Measurements from ENCODE around the gene SLC6A12.

DNA sequence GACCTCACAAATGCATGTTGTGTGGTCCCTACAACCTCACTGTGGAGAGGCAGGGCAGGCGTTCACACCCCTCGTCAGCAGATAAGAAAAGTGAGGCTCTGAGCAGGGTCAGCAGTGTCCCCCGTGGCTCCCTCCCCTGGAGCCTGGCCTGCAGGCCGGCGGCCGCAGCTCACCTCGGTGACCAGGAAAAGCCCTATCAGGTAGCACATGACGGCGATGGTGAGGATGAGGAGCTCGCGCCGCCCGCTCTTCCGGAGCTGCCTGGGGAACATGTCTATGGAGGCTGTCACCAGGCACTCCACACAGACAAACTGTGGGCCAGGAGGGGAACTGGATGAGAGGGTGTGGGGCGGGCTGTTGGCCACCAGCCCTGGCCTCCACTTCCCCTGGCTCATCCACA, 18.0 kb downstream of the SLC6A12 start:
- TF ChIP-seq POLR2AphosphoS5 (IDR thresholded peaks at IDR 0.05) (no peak), TAF1 (IDR thresholded peaks at IDR 0.05; ENCODE audit: low read depth) (no peak), EP300 (conservative IDR thresholded peaks at IDR 0.05; ENCODE audit: poor library complexity, severe bottlenecking) (no peak), SMC3 (conservative IDR thresholded peaks at IDR 0.05; ENCODE audit: poor library complexity) (no peak), EZH2 (IDR thresholded peaks at IDR 0.05; ENCODE audit: borderline replicate concordance, insufficient read depth, low read length, poor library complexity, severe bottlenecking) (no peak), RAD21 (conservative IDR thresholded peaks at IDR 0.05) (no peak), MXI1 (conservative IDR thresholded peaks at IDR 0.05; ENCODE audit: poor library complexity, severe bottlenecking) (no peak)
- TF ChIP-seq, protein P1, sequence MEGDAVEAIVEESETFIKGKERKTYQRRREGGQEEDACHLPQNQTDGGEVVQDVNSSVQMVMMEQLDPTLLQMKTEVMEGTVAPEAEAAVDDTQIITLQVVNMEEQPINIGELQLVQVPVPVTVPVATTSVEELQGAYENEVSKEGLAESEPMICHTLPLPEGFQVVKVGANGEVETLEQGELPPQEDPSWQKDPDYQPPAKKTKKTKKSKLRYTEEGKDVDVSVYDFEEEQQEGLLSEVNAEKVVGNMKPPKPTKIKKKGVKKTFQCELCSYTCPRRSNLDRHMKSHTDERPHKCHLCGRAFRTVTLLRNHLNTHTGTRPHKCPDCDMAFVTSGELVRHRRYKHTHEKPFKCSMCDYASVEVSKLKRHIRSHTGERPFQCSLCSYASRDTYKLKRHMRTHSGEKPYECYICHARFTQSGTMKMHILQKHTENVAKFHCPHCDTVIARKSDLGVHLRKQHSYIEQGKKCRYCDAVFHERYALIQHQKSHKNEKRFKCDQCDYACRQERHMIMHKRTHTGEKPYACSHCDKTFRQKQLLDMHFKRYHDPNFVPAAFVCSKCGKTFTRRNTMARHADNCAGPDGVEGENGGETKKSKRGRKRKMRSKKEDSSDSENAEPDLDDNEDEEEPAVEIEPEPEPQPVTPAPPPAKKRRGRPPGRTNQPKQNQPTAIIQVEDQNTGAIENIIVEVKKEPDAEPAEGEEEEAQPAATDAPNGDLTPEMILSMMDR (IDR thresholded peaks at IDR 0.05; ENCODE audit: poor library complexity, severe bottlenecking), result no peak
- TF ChIP-seq, protein P2, sequence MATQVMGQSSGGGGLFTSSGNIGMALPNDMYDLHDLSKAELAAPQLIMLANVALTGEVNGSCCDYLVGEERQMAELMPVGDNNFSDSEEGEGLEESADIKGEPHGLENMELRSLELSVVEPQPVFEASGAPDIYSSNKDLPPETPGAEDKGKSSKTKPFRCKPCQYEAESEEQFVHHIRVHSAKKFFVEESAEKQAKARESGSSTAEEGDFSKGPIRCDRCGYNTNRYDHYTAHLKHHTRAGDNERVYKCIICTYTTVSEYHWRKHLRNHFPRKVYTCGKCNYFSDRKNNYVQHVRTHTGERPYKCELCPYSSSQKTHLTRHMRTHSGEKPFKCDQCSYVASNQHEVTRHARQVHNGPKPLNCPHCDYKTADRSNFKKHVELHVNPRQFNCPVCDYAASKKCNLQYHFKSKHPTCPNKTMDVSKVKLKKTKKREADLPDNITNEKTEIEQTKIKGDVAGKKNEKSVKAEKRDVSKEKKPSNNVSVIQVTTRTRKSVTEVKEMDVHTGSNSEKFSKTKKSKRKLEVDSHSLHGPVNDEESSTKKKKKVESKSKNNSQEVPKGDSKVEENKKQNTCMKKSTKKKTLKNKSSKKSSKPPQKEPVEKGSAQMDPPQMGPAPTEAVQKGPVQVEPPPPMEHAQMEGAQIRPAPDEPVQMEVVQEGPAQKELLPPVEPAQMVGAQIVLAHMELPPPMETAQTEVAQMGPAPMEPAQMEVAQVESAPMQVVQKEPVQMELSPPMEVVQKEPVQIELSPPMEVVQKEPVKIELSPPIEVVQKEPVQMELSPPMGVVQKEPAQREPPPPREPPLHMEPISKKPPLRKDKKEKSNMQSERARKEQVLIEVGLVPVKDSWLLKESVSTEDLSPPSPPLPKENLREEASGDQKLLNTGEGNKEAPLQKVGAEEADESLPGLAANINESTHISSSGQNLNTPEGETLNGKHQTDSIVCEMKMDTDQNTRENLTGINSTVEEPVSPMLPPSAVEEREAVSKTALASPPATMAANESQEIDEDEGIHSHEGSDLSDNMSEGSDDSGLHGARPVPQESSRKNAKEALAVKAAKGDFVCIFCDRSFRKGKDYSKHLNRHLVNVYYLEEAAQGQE (IDR thresholded peaks at IDR 0.05; ENCODE audit: borderline replicate concordance), result no peak
